KOPT-K1 (cell line): ENCODE measurements around the gene PPIG.

ENCODE experiments used
- H3K27ac ChIP-seq: fragments of 200-600 bp; sonication (generic); 2 replicates; pipeline ENCODE4 v1.5.1; 2016; ENCODE audit warnings: antibody characterized with exemption, mild to moderate bottlenecking, low read depth, low read length; ENCODE audit not compliant: poor library complexity, severe bottlenecking
- H3K36me3 ChIP-seq: fragments of 200-600 bp; sonication (generic); 2 replicates; pipeline ENCODE4 v1.5.1; 2017; ENCODE audit warnings: antibody characterized with exemption, mild to moderate bottlenecking, low read length, moderate library complexity; ENCODE audit not compliant: insufficient read depth
- H3K9me3 ChIP-seq: fragments of 200-600 bp; sonication (generic); 2 replicates; pipeline ENCODE4 v1.5.1; 2017; ENCODE audit warnings: antibody characterized with exemption, low read length, mild to moderate bottlenecking; ENCODE audit not compliant: insufficient read depth, poor library complexity, severe bottlenecking

Gene PPIG

DNA sequence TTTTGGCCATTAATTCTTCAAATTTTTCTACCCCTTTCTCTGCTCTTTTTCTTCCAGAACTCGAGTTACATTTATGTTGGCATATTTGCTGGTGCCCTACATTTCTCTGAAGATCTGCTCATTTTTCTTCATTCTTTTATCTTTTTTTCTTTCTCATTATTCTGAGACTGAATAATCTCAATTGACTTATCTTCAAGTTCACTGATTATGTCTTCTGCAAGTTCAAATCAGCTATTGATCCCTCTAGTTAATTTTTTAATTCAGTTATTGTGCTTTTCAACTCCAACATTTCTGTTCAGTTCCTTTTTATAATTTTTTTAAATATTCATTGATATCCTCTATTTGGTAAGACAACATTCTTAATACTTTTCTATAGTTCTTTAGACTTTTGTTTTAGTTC lies 106.8 kb downstream of the PPIG start:
- H3K9me3 ChIP-seq = peaks cover 18% of the 10 kb centered on the region

More for the DNA sequence above, 106.8 kb downstream of the PPIG start:
- H3K27ac ChIP-seq = no peak overlapping the region
- H3K36me3 ChIP-seq = no peaks in the 10 kb centered on the region
